NOMO-1 treated with dmso at 0.1 percent for 144 hours (cell line): ENCODE data around the gene CLECL1.

Experiments used
- DNase-seq: peaks from one replicate; lab custom pipeline; 2025; ENCODE audit not compliant: unreplicated experiment; lab: John Stamatoyannopoulos, UW

The CLECL1 gene

DNA sequence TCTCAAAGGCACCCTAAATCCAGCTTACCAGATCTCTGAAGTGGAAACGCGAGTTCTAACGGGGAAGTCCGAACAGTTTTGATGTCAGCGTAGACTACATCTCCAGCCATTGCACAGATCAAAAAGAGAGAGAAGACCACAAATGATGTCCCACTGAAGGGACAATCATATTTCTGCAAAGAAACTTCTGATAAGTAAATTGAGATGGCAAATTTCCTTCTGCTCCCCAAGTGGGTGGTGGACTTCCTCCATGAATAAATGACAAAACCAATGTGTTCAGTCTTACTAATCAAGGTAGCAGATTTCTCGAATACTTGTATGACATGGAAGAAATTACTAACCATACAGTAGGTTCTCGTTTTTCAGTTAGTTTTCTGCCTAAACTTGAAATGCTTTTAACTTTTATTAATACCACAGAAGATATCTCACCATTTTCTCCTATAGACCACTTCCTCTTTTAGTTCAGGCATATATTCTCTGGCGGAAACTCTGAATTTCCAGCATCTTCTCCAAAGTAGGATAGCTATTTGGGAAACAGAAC is at the start of gene CLECL1:
CLECL1 (minus strand) TSS at position 177 of the 541 bp plus-strand sequence.
- peak; percentile 49 for DNase-seq

DNA sequence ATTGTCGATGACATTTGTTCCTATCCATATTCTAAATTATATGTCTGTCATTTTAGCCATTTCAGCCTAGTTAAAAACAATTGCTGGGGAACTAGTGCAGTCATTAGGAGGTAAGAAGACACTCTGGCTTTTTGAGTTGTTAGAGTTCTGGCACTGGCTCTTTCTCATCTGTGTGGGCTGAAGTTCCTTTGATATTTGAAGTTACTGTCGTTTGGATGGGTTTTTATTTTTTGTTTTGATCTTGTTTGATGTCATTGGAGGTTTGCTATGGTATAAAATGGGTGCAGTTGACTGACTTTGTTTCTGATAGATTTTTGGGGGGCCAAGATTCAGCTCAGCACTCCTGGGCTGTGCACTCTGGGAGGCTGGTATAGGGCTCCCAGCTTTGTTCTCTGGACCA is 48.5 kb upstream of the CLECL1 start:
- no peak for DNase-seq

DNA sequence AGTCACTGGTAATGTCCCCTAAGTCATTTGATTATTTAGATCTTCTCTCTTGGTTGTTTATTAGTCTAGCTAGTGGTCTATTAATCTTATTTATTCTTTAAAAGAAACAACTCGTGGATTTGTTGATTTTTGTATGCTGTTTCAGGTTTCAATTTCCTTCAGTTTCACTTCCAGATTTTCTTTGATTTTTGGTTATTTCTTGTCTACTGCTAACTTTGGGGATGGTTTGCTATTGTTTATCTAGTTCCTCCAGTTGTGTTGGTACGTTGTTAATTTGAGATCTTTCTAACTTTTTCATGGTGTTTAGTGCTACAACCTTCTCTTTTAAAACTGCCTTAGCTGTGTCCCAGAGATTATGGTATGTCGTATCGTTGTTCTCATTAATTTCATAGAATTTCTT is 46.3 kb upstream of the CLECL1 start:
- no peak for DNase-seq

DNA sequence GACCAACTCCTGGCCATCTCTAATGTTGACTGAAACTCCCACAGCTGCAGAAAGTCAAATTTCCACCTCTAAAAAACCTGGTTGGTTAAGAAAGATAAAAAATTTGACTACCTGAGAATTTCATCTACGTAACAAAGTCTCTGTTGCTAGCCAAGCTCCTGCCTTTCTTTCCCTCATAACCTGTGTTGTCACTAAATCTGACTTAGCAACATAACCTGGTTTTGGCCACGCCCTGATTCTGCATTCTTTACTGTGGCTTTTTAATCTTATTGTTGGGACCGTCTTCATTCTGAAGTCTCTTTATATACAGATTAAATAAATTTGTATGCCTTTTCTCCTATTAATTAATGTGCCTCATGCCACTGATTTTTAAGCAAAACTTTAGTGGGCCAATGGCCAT is 43.9 kb upstream of the CLECL1 start:
- DNase-seq = no peak

DNA sequence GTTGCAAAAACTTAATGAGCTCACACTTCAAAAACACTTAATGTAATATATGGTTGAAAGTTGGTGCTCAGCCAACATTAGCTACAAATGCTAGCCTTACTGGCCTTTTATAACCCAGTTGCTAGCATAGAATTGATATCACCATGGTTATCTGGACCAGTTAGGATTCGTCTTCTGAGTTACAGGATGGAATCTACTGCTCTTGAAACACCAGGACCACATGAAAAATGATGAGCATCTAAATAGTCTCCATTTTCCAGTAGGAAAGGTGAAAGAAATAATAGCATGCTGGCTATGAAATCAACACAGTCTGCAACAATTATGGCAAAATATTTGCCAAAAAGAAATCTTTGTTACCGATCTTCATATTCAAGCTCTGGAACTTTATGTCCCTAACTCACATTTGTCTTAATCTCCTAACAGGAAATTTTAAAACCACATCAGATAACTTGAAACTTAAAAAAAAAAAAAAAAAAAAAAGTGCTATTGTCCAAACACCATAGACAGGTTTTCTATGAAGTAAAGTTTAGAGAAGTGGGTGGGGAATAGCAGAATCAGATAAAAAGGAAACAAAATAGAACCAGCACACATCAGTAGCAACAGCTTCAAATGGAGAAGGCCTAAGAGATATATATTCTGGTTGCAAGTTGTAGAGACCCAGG is 40.5 kb upstream of the CLECL1 start:
- DNase-seq = no peak

DNA sequence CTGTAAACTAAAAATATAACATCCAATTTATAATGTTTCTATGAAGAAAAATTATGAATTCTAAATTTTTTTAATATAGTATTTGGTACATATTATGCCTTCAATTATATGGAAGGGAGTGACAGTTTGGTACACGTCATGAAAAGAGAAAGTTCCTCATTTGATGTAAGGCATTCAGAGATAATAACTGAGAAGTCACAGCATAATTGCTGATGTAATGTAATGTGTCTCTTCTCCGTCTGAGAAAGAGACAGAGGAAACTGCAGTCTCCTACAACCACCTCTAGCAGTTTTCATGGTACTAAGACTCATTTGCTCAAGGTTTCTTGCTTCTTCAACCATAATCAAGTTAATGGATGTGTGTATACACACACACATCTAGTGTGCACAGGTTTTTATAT is 30.1 kb upstream of the CLECL1 start:
- DNase-seq = peak; percentile 60

DNA sequence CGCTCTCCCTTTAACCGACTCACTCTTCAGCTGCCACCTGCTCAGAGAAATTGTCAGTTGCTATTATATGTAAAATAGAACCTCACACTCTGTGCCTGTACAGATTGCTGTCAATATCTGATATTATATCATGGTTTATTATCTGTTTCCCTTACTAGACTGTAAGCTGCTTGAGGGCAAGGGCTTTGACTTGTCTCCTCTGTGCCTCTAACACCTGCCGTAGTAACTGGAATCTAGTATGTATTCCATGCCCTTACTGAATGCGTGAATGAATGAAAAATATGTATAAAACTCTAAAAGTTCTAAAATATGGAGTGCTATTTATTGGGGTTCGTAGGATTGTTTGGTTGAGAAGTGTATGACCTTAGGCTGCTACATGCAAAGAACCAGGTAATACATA is 29.5 kb upstream of the CLECL1 start:
- no peak for DNase-seq

DNA sequence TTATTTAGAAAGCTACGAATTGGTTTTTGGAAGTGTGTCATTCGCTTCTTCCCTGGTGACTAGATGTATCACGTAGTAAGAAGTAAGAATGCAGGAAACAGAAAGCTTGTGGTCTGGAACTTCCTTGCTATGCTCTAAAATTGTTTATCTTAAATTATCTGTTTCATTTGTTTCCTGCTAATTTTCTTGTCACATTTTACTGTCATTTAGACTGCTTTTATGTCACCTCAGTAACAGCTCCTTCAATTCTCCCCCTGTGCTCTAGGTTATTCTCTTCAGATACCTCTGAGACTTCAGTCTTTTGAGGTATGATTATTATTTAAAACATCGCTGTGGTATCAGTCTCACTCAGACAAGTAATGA is 28.5 kb upstream of the CLECL1 start:
- DNase-seq = no peak

DNA sequence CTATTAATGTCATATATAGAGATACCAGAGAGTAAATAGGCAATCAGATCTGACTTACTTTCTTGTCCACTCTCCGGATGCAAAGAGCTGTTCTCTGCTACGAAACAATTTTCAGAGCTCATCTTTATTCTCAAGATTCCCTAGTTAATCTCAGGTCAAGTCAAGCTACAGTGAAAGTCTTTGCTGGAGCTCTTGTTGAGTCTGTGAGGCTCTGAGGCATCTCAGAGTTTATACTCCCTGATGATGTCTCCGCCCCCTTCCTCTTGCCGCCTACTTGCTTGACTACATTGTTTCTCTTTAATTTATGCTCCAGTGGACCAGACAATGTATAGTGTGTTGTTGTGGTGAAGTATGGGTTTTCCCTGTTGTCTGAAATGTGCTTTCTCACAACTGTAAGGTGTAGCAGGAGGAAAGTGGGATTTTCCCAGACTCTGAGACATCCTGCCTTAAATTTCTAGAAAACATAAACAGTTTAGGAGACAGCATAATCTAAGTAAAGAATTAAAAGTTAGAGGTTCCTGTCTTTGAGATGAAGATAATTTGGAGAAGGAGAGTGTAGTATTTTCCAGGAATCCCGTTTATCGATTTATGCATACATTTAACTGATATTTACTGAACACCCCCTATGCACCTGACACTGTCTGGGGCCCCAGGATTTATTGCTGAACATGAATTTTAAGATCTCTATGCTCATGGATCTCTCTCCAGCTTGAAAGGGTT is 28.0 kb upstream of the CLECL1 start, which contains the start of gene CD69:
CD69 (minus strand) TSS at position 203 of the 720 bp plus-strand sequence; CDS start at position 122, 81 bp downstream.
- peak; percentile 37 for DNase-seq

DNA sequence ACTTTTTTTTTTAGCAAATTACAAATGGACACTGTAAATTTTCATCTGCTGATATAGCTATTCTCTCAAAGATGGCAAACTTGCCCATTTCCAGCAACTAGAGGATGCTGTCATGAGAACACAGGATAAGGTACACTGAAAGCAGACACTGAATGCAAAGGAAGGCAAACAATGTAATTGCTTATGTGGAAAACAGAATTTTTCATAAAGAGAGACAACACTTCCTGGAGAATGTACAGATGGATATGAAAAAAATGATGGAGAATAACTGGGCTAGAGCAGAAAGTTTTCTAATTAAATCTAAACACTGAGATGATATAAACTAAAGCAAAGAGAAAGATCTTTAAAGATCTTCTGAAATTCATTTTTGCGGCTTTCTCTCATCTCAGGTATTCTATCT is 27.2 kb upstream of the CLECL1 start:
- DNase-seq = no peak

DNA sequence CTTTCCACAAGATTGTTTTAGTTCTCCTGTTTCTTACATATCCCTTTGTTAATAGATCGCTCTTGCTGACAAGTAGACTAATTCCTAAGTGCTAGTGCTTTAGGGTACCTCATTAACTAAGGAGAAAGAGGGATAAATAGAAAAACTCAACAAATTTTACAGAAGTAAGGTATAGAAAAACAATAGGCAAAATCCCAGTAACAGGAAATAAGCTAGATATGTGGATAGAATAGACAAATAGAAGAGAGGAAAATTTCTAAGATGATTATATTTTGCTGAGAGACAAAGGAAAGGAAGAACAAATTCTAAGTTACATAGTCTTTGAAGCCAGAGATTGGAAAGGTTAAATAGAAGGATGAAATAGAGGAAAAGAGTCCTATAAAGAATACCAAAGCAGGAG is 26.8 kb upstream of the CLECL1 start:
- no peak for DNase-seq

DNA sequence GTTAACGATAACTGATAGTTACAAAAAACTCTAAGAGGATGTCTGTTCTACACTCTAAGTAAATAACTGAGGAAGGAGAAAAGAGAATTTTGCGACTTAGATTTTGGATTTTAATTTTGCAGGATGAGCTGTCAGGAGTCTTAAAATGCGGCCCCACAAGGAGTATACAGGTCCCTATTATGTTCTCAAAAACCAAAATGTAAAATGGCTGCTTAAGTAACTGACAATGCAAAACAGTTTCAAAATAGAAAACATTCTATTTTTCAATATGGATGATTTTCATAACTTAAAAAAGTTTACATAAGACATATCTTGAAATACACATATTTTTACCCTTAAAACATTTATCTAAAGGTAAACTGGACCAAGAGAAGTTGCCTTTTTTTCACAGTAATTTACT is 25.2 kb upstream of the CLECL1 start:
- DNase-seq = no peak

DNA sequence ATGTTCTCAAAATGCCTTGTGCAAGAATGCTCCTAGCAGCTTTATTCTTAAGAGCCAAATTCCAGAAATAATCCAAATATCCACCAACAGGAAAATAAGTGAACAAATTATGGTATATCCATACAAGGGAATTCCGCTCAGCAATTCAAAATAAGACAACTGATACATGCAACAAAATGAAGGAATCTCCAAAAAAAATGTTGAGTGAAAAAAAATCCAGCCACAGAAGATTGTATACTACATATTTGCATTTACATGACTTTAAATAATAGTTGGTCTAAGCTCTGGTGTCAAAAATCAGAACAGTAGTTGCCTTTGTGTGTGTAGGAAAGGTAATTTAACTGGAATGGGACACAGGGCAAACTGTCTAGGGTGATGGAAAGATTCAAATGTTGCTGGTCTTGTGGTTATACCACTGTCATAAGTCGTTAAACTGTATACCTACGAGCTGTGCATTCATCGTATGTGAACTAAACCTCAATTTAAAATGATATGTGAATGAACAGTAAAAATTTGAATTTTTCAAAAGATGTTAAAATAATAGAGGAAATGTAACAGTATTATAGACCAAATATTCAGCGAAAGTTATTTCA is 24.6 kb upstream of the CLECL1 start:
- no peak for DNase-seq

DNA sequence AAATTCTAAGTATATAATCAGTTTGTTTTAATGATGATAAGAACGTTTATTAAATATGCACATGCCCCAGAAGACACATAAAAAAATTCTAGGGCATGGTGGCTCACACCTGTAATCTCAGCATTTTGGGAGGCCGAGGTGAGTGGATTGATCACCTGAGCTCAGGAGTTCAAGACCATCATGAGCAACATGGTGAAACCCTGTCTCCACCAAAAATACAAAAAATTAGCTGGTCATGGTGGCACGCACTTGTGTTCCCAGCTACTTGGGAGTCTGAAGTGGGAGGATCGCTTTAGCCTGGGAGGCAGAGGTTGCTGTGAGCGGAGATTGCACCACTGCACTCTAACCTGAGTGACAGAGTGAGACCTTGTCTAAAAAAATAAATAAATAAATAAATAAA is 23.8 kb upstream of the CLECL1 start:
- no peak for DNase-seq

DNA sequence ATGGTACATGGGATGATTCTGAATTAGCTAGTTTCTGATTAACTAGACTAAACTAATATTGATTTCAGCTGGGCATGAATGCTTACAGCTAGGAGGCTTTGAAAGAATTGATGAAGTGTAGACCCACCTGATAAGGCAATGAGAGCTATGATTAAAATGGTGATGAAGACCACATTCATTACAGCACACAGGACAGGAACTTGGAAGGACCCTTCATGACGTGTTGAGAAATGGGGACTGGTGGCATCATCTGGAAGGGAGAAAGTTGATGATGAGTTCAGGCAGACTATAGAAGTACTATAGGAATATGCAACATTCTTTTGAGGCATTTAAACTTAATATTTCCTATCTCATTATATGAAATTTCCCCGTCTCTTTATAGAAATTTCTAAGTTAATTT is 23.3 kb upstream of the CLECL1 start:
- no peak for DNase-seq

DNA sequence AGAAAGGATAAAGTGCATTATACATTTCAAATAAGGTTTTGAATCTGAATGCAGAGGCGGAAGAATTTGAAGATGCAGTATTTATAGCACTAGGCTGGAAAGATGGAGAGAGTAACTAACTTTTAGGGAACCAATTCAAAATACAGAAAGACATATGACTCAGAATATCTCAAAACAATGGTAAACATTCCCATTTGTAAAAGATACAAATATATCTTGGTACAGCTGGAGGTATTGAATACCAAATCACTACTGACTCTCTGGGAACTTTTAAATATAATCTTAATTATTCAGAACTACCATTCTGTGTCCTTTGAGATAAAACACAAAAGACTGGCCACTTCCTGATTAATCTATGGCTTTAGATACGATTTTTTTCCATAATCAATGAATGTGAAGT is 22.7 kb upstream of the CLECL1 start:
- no peak for DNase-seq

DNA sequence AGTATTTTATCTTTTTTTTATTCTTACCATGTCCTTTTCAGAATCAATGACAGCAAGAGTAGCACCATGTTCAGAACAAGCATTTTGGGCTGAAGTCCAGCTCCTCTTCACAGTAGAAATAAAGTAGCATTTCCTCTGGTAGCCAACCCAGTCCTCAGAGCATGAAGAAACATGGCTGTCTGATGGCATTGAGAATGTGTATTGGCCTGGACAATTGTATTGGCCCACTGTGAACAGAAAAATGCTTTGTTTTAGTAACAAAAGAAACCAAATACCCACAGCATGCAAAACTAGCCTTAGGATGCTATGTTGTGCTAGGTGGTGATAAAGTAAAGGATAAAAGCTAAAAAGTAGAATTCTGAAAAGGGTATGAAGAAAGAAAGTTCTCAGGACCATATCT is 22.1 kb upstream of the CLECL1 start:
- DNase-seq = no peak

DNA sequence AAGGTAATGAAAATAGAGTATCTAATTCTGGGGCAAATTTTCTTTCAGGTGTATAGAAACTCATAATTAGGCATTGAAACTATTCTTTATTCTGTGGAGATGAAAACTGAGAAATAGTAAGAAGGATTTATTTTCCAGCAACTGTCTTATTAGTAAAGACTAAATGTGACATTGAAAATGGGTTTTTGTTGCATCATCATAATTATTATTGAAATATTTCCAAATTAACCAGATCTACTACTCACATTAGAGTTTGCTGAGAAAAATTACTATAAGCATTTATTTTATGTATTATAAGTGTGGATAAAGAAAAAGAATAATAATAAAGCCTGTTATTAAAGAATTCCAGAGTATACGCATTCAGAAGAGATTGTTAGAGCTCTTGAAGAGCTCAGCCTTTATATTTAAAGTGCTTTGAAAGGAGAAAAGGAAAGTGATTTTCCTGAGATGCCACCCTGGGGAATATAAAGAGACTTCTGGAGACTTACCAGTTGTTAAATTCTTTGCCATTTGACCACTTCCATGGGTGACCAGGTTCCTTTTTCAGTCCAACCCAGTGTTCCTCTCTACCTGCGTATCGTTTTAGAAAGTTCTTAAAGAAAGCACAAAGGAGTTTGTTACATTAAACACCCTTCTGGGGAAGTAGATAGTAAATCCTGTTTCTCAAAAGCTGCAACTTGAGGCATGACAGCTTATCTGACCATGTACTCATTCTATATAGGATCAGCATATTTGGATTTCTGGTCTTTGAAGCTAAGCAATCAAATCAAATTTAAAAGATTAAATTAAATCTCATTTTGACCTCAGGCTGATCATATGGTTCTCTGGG is 21.4 kb upstream of the CLECL1 start:
- no peak for DNase-seq

DNA sequence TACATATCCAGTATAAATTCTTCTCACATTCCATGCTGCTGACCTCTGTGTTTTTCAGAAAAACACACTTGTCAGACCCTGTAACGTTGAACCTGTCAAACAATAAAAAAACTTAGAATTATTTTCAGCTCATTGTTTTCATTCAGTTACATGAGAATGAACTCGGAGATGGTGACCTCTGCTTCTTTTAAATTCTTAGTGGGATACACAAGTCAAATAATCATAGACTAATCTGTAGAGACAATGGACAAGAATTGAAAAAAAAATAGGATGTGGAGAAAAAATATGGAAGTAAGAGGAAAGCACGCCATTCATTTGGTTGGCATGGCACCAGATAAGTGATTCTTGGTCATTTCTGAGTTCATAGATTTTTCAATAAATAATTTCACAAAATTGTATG is 20.6 kb upstream of the CLECL1 start:
- DNase-seq = no peak

DNA sequence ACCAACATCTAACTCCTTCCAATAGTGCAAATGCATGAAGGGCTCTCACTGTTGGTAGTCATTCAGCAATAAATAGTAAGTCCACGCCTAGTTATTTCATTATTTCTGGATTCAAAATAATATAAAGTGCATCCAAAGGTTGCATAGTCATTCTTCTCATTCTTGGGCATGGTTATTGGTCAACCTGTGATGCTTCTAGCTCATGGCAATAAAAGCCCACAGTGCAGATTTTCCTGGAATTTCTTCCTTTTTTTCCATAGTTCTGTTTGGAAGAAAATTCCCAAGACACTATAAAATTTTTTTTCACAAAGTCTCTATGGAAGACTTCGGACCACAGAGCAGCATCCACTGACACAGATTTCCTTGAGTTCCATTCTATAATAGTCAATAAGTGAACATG is 20.2 kb upstream of the CLECL1 start:
- no peak for DNase-seq
